ENCODE measurements around the gene CYSTM1. TPM values are rescaled to one million over a fixed set of nuclear protein-coding genes. Genes with fewer than 3 reads are reported as not detected.

The CYSTM1 gene
- total RNA-seq, 3 donors from 2014 or later (not counting 1 experiment from before 2014, with no cell fraction given) = 3.9 to 4.9 (median 4.2) TPM

GRCh38 chr5:140128376-140128775 lies 46.6 kb upstream of the CYSTM1 start:
- Mint-ChIP-seq H3K27ac (no peak overlapping the region), H3K4me1 (peaks cover 32% of the 10 kb centered on the region in 2 donors), H3K4me3 (no peak overlapping the region), H3K36me3 (no peaks in the 10 kb centered on the region), H3K27me3 (ENCODE audit: low read depth in 2 of 2) (no peaks in the 10 kb centered on the region), H3K9me3 (no peaks in the 10 kb centered on the region)
- Histone ChIP-seq H3K36me3 (ENCODE audit: control insufficient read depth, insufficient read depth, low read length) (no peaks in the 10 kb centered on the region), H3K4me3 (ENCODE audit: low read length) (no peak overlapping the region), H3K27me3 (ENCODE audit: control insufficient read depth, insufficient read depth, low read length) (no peaks in the 10 kb centered on the region), H3K4me1 (ENCODE audit: control insufficient read depth, insufficient read depth, low read length) (peaks cover 6% of the 10 kb centered on the region), H3K27ac (ENCODE audit: low read length) (no peak overlapping the region), H3K9me3 (ENCODE audit: control insufficient read depth, insufficient read depth, low read length) (no peaks in the 10 kb centered on the region)
- no peak for ATAC-seq
- WGBS (ENCODE audit: insufficient coverage) = 94% methylated on average over 4 of the region's 5 CpGs
- no peak for TF ChIP-seq CTCF (IDR thresholded peaks at IDR 0.05)
- intact Hi-C loops (cut with micrococcal nuclease) = no loop called here
- DNase-seq = no peak

GRCh38 chr5:140130949-140131733 lies 43.8 kb upstream of the CYSTM1 start:
- intact Hi-C loops (cut with micrococcal nuclease) = no loop called here

GRCh38 chr5:140131967-140132409 lies 43.0 kb upstream of the CYSTM1 start:
- no peak overlapping the region for H3K4me3 Mint-ChIP-seq
- 25% methylated on average over 2 of the region's 3 CpGs for WGBS (ENCODE audit: insufficient coverage)

More at GRCh38 chr5:140130949-140131733, 43.8 kb upstream of the CYSTM1 start:
- no peak overlapping the region for H3K4me3 Mint-ChIP-seq
- peak; percentile 38 to 59 (median 51) for ATAC-seq
- no peaks in the 10 kb centered on the region for H3K36me3 Mint-ChIP-seq
- H3K36me3 ChIP-seq (ENCODE audit: control insufficient read depth, insufficient read depth, low read length) = no peaks in the 10 kb centered on the region
- H3K9me3 ChIP-seq (ENCODE audit: control insufficient read depth, insufficient read depth, low read length) = no peaks in the 10 kb centered on the region
- 87% methylated on average over 5 of the region's 5 CpGs for WGBS (ENCODE audit: insufficient coverage)
- H3K4me1 ChIP-seq (ENCODE audit: control insufficient read depth, insufficient read depth, low read length) = peaks cover 13% of the 10 kb centered on the region
- H3K4me3 ChIP-seq (ENCODE audit: low read length) = no peak overlapping the region
- H3K27ac Mint-ChIP-seq = no peak overlapping the region
- H3K9me3 Mint-ChIP-seq = no peaks in the 10 kb centered on the region
- no peak for DNase-seq
- H3K27ac ChIP-seq (ENCODE audit: low read length) = no peak overlapping the region
- H3K4me1 Mint-ChIP-seq = peaks cover 37 to 42% of the 10 kb centered on the region in 2 donors
- no peaks in the 10 kb centered on the region for H3K27me3 Mint-ChIP-seq (ENCODE audit: low read depth in 2 of 2)
- TF ChIP-seq CTCF (IDR thresholded peaks at IDR 0.05) = no peak
- H3K27me3 ChIP-seq (ENCODE audit: control insufficient read depth, insufficient read depth, low read length) = no peaks in the 10 kb centered on the region

More at GRCh38 chr5:140131967-140132409, 43.0 kb upstream of the CYSTM1 start:
- Histone ChIP-seq H3K9me3 (ENCODE audit: control insufficient read depth, insufficient read depth, low read length) (no peaks in the 10 kb centered on the region), H3K27ac (ENCODE audit: low read length) (no peak overlapping the region), H3K4me3 (ENCODE audit: low read length) (no peak overlapping the region), H3K27me3 (ENCODE audit: control insufficient read depth, insufficient read depth, low read length) (no peaks in the 10 kb centered on the region), H3K4me1 (ENCODE audit: control insufficient read depth, insufficient read depth, low read length) (peaks cover 13% of the 10 kb centered on the region), H3K36me3 (ENCODE audit: control insufficient read depth, insufficient read depth, low read length) (no peaks in the 10 kb centered on the region)
- peaks cover 37 to 39% of the 10 kb centered on the region in 2 donors for H3K4me1 Mint-ChIP-seq
- no peaks in the 10 kb centered on the region for H3K36me3 Mint-ChIP-seq
- intact Hi-C loops (cut with micrococcal nuclease) = no loop called here
- DNase-seq (peak in 1 of 2 donors; percentile 26), ATAC-seq (peak in 2 of 3 donors; percentile 17 to 23)
- no peak for TF ChIP-seq CTCF (IDR thresholded peaks at IDR 0.05)
- H3K27ac Mint-ChIP-seq = peak overlapping the region in 1 of 2 donors; percentile 16
- H3K9me3 Mint-ChIP-seq = no peaks in the 10 kb centered on the region
- H3K27me3 Mint-ChIP-seq (ENCODE audit: low read depth in 2 of 2) = no peaks in the 10 kb centered on the region
